ENCODE results near the gene NANOS3. TPM values are rescaled to one million over a fixed set of nuclear protein-coding genes. Genes with fewer than 3 reads are reported as not detected.

The NANOS3 gene
- total RNA-seq, 2 donors from 2014 or later, result 0.64 TPM; not detected in 1

DNA sequence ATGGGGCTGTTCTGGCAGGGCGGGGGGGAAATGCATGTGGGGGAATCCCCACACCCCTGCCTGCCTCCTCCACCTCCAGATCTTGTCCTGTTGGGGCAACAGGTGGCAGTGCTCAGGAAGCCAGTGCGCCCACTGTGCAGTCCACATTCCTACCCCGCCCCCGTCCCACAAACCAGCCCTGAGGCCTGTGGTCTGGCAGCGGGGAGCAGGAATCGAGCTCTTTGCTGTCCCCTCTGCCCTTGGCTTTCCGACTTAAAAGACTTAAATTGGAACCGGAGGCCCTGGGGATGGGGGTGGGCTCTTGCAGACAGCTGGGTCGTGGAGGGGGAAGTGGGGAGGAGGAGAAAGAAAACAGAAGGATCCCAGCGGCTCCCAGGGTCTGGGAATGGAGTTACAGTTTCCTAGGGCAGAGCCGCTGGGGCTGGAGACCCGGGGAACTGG, 4.3 kb downstream of the NANOS3 start:
- Mint-ChIP-seq H3K4me1 (peaks cover 12% of the 10 kb centered on the region), H3K9me3 (no peaks in the 10 kb centered on the region), H3K4me3 (no peak overlapping the region), H3K27me3 (ENCODE audit: insufficient read depth) (peaks cover 7% of the 10 kb centered on the region), H3K27ac (peak overlapping the region; percentile 91), H3K36me3 (ENCODE audit: low read depth) (no peaks in the 10 kb centered on the region)
- H3K27me3 ChIP-seq (ENCODE audit: control insufficient read depth, insufficient read depth, low read length, poor library complexity, severe bottlenecking), result peaks cover 5% of the 10 kb centered on the region
- peaks cover 11% of the 10 kb centered on the region for H3K4me1 ChIP-seq (ENCODE audit: control insufficient read depth, insufficient read depth, low read length)
- no peak overlapping the region for H3K9ac ChIP-seq (ENCODE audit: extremely low read depth, low read length, poor library complexity, severe bottlenecking)
- peak overlapping the region; percentile 67 for H3K27ac ChIP-seq (ENCODE audit: low read depth, low read length)
- DNase-seq, result peak; percentile 85
- no peaks in the 10 kb centered on the region for H3K36me3 ChIP-seq (ENCODE audit: control insufficient read depth, insufficient read depth, low read length)
- H3K9me3 ChIP-seq (ENCODE audit: control insufficient read depth, low read length), result no peaks in the 10 kb centered on the region
- no peak overlapping the region for H3K4me3 ChIP-seq (ENCODE audit: low read length)
- WGBS, 2 experiments (ENCODE audit: insufficient coverage in 1 of 2, insufficient read length in 1 of 2), result 18 to 39% methylated on average over 5 to 12 of the region's 12 CpGs
- TF ChIP-seq, protein P1, sequence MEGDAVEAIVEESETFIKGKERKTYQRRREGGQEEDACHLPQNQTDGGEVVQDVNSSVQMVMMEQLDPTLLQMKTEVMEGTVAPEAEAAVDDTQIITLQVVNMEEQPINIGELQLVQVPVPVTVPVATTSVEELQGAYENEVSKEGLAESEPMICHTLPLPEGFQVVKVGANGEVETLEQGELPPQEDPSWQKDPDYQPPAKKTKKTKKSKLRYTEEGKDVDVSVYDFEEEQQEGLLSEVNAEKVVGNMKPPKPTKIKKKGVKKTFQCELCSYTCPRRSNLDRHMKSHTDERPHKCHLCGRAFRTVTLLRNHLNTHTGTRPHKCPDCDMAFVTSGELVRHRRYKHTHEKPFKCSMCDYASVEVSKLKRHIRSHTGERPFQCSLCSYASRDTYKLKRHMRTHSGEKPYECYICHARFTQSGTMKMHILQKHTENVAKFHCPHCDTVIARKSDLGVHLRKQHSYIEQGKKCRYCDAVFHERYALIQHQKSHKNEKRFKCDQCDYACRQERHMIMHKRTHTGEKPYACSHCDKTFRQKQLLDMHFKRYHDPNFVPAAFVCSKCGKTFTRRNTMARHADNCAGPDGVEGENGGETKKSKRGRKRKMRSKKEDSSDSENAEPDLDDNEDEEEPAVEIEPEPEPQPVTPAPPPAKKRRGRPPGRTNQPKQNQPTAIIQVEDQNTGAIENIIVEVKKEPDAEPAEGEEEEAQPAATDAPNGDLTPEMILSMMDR (conservative IDR thresholded peaks at IDR 0.05), result no peak

DNA sequence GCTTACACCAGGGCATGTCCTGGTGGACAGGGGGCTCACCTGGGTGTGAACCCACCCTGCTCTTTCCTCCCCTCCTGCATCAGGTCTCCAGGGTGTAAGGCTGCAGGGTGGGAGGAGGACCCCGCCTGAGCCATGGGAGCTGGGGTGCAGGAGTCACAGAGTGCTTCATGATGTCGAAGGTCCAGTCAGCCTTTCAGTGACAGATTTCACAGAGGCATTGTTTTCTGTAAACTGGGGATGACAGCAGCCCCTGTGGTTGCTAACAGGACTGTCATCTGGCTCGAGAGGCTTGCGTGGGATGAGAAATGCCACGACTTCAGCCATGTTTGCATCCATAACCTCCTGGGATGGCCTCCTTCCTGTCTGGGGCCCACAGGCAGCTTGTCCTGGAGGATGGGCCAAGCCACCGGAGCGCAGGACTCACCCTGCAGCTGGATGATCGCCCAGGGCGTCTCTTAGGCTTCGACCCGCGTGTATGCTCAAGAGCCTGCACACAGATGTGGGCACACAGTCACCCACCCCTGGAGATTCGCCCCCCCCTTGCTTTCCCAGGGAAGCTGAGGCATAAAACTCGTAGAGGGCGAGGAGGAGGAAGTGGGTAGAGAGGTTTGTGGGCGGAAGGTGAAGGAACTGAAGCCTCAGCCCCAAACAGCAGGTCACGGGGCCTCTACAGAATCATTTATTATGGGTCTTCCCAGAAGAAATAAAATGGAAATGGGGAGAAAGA, 4.9 kb downstream of the NANOS3 start:
- 74 to 85% methylated on average over 12 to 17 of the region's 17 CpGs for WGBS, 2 experiments (ENCODE audit: insufficient coverage in 1 of 2, insufficient read length in 1 of 2)
- no peaks in the 10 kb centered on the region for H3K36me3 ChIP-seq (ENCODE audit: control insufficient read depth, insufficient read depth, low read length)
- H3K9ac ChIP-seq (ENCODE audit: extremely low read depth, low read length, poor library complexity, severe bottlenecking), result no peak overlapping the region
- no peaks in the 10 kb centered on the region for H3K9me3 ChIP-seq (ENCODE audit: control insufficient read depth, low read length)
- peaks cover under 1% of the 10 kb centered on the region for H3K27me3 ChIP-seq (ENCODE audit: control insufficient read depth, insufficient read depth, low read length, poor library complexity, severe bottlenecking)
- peaks cover 5% of the 10 kb centered on the region for H3K27me3 Mint-ChIP-seq (ENCODE audit: insufficient read depth)
- H3K27ac ChIP-seq (ENCODE audit: low read depth, low read length), result peak overlapping the region; percentile 67
- peaks cover 11% of the 10 kb centered on the region for H3K4me1 ChIP-seq (ENCODE audit: control insufficient read depth, insufficient read depth, low read length)
- no peaks in the 10 kb centered on the region for H3K9me3 Mint-ChIP-seq
- no peak overlapping the region for H3K4me3 Mint-ChIP-seq
- H3K4me3 ChIP-seq (ENCODE audit: low read length), result no peak overlapping the region
- TF ChIP-seq, protein P1 (conservative IDR thresholded peaks at IDR 0.05), result no peak
- H3K36me3 Mint-ChIP-seq (ENCODE audit: low read depth), result no peaks in the 10 kb centered on the region
- peaks cover 12% of the 10 kb centered on the region for H3K4me1 Mint-ChIP-seq
- DNase-seq, result no peak
- H3K27ac Mint-ChIP-seq, result peak overlapping the region; percentile 91

DNA sequence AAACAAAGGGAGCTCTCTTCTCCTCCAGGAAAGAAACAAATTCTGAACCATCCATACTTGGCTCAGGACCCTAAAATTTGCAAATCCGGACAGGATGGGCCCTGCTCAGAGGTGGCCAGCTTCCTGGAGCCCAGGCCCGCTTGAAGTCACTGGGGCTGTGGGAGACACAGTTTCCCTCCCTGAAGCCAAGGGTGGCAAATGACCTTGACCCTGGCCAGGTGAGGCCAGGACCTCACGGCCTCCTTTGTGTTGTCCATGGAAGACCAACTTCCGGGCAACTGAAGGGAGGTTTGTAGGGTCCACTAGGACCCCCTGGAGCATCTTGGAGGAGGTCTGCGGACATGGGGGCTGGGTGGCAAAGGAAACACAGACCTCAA, 5.5 kb downstream of the NANOS3 start:
- H3K27ac ChIP-seq (ENCODE audit: low read depth, low read length), result no peak overlapping the region
- no peaks in the 10 kb centered on the region for H3K36me3 Mint-ChIP-seq (ENCODE audit: low read depth)
- no peaks in the 10 kb centered on the region for H3K27me3 ChIP-seq (ENCODE audit: control insufficient read depth, insufficient read depth, low read length, poor library complexity, severe bottlenecking)
- WGBS, 2 experiments (ENCODE audit: insufficient coverage in 1 of 2, insufficient read length in 1 of 2), result 91 to 93% methylated on average over 2 to 5 of the region's 5 CpGs
- DNase-seq, result no peak
- H3K4me1 Mint-ChIP-seq, result peaks cover 12% of the 10 kb centered on the region
- H3K9me3 ChIP-seq (ENCODE audit: control insufficient read depth, low read length), result no peaks in the 10 kb centered on the region
- no peaks in the 10 kb centered on the region for H3K9me3 Mint-ChIP-seq
- H3K4me3 Mint-ChIP-seq, result no peak overlapping the region
- TF ChIP-seq, protein P1 (conservative IDR thresholded peaks at IDR 0.05), result no peak
- H3K27ac Mint-ChIP-seq, result no peak overlapping the region
- H3K4me3 ChIP-seq (ENCODE audit: low read length), result no peak overlapping the region
- no peaks in the 10 kb centered on the region for H3K36me3 ChIP-seq (ENCODE audit: control insufficient read depth, insufficient read depth, low read length)
- no peak overlapping the region for H3K9ac ChIP-seq (ENCODE audit: extremely low read depth, low read length, poor library complexity, severe bottlenecking)
- H3K27me3 Mint-ChIP-seq (ENCODE audit: insufficient read depth), result peaks cover 5% of the 10 kb centered on the region
- peaks cover 11% of the 10 kb centered on the region for H3K4me1 ChIP-seq (ENCODE audit: control insufficient read depth, insufficient read depth, low read length)

Measured in endodermal cell (in vitro differentiated cells).